B cell (primary cell): ENCODE results near the gene TBX1. TPM values are rescaled to one million over a fixed set of nuclear protein-coding genes. Genes with fewer than 3 reads are reported as not detected.
A peak's percentile ranks its signal among the peaks of the same experiment; 100 is the strongest.

Experiments
- ATAC-seq: fragments of 200-7000 bp; cut with Tn5 transposase; one replicate; pipeline ENCODE4 v1.10.0; 2021; ENCODE audit warnings: low read depth, mild to moderate bottlenecking, moderate number of reproducible peaks, moderate library complexity
- CTCF ChIA-PET: fragments of 350-600 bp; sonication (Branson Sonifier 250); formaldehyde crosslinking; loops from one replicate; lab custom pipeline; 2021; ENCODE audit warnings: antibody characterized with exemption, inconsistent platforms; lab: Charles Lee
- POLR2A ChIA-PET: fragments of 350-600 bp; sonication (Branson Sonifier 250); formaldehyde crosslinking; loops from one replicate; lab custom pipeline; 2021; ENCODE audit warnings: antibody characterized with exemption; lab: Charles Lee
- DNase-seq: peaks from one replicate; pipeline ENCODE4 v3.0.0; 2013
- H2AFZ ChIP-seq: 2 replicates; pipeline ENCODE4 v1.6.1; 2012; ENCODE audit warnings: mild to moderate bottlenecking, low read depth, low read length; ENCODE audit not compliant: insufficient read depth, poor library complexity, severe bottlenecking
- H3K27ac ChIP-seq, 2 donors: 1 replicate in 1 of 2; 2 replicates in 1 of 2; pipeline ENCODE4 v1.5.1; 2012 to 2013; ENCODE audit warnings: low read length in 2 of 2, mild to moderate bottlenecking in 2 of 2, moderate library complexity in 1 of 2
- H3K27me3 ChIP-seq, 4 experiments: fragments of 200-600 bp in 1 of 4; sonication (generic) in 1 of 4; replicated peaks in 1 of 4; 1 replicate in 2 of 4; 2 replicates in 2 of 4; pipeline versions ENCODE4 v1.6.1 to v1.7.0; 2013 to 2016; ENCODE audit warnings: low read length in 3 of 4, mild to moderate bottlenecking in 2 of 4, mixed read lengths in 1 of 4, moderate library complexity in 1 of 4; ENCODE audit not compliant: insufficient read depth in 4 of 4, control insufficient read depth in 3 of 4; ENCODE audit errors: control extremely low read depth in 1 of 4
- H3K36me3 ChIP-seq, 2 experiments: replicated peaks in 1 of 2; 1 replicate in 1 of 2; 2 replicates in 1 of 2; pipeline versions ENCODE4 v1.6.1 to v1.7.1; 2013; ENCODE audit warnings: low read length in 1 of 2; ENCODE audit not compliant: insufficient read depth in 2 of 2, control insufficient read depth in 1 of 2; ENCODE audit errors: control extremely low read depth in 1 of 2, extremely low read depth in 1 of 2
- H3K4me1 ChIP-seq, 2 donors: fragments of 200-600 bp in 1 of 2; sonication (generic) in 1 of 2; 1 replicate in 1 of 2; 2 replicates in 1 of 2; pipeline versions ENCODE4 v1.5.1 to v1.6.1; 2013 to 2017; ENCODE audit warnings: low read length in 2 of 2; ENCODE audit not compliant: control insufficient read depth in 2 of 2, insufficient read depth in 2 of 2
- H3K4me2 ChIP-seq: replicated peaks from 2 replicates; pipeline ENCODE3; 2012; ENCODE audit warnings: mild to moderate bottlenecking, low read depth, low read length; ENCODE audit not compliant: poor library complexity, severe bottlenecking
- H3K4me3 ChIP-seq, 5 experiments: fragments of 200-600 bp in 1 of 5; sonication (generic) in 1 of 5; 1 replicate in 3 of 5; 2 replicates in 2 of 5; pipeline versions ENCODE4 v1.5.1 to v1.7.0; 2011 to 2016; ENCODE audit warnings: low read length in 4 of 5, mild to moderate bottlenecking in 4 of 5, low read depth in 2 of 5, control low read depth in 1 of 5, moderate library complexity in 1 of 5; ENCODE audit not compliant: insufficient read depth in 1 of 5; ENCODE audit errors: control extremely low read depth in 1 of 5, extremely low read depth in 1 of 5
- H3K79me2 ChIP-seq: fragments of 200-600 bp; sonication (generic); one replicate; pipeline ENCODE4 v1.6.0; 2016; ENCODE audit warnings: low read length; ENCODE audit not compliant: control insufficient read depth, insufficient read depth
- H3K9ac ChIP-seq: fragments of 200-600 bp; sonication (generic); 2 replicates; pipeline ENCODE4 v1.6.1; 2017; ENCODE audit warnings: mild to moderate bottlenecking, low read length, moderate library complexity
- H3K9me3 ChIP-seq, 3 donors: one replicate each; pipeline versions ENCODE4 v1.6.1 to v1.7.1; 2013; ENCODE audit warnings: low read length in 2 of 3; ENCODE audit not compliant: control insufficient read depth in 2 of 3, insufficient read depth in 1 of 3; ENCODE audit errors: control extremely low read depth in 1 of 3
- H4K20me1 ChIP-seq: 2 replicates; pipeline ENCODE4 v1.6.0; 2012; ENCODE audit warnings: mild to moderate bottlenecking, low read length; ENCODE audit not compliant: insufficient read depth, control insufficient read depth, poor library complexity, severe bottlenecking
- H3K27ac Mint-ChIP-seq: one replicate; pipeline ENCODE4 v1.8.0; 2021; ENCODE audit warnings: mixed read lengths
- H3K27me3 Mint-ChIP-seq: one replicate; pipeline ENCODE4 v1.8.0; 2021; ENCODE audit warnings: mixed read lengths
- H3K4me1 Mint-ChIP-seq: one replicate; pipeline ENCODE4 v1.8.0; 2021; ENCODE audit warnings: mixed read lengths
- H3K4me3 Mint-ChIP-seq: one replicate; pipeline ENCODE4 v1.8.0; 2021; ENCODE audit warnings: mixed read lengths
- H3K9me3 Mint-ChIP-seq: one replicate; pipeline ENCODE4 v1.8.0; 2022; ENCODE audit warnings: mixed read lengths; ENCODE audit not compliant: insufficient read depth
- EZH2 ChIP-seq: IDR thresholded peaks from 2 replicates; pipeline ENCODE4 v1.6.1; 2012; ENCODE audit warnings: borderline replicate concordance, low read depth, mild to moderate bottlenecking, moderate library complexity, low read length; ENCODE audit not compliant: insufficient read depth, poor library complexity, severe bottlenecking
- WGBS: methylation state at CpG from one replicate; pipeline ENCODE4 v1.1.5; 2013; ENCODE audit warnings: missing lambda C conversion rate; ENCODE audit not compliant: insufficient coverage; 5-methylcytosine and 5-hydroxymethylcytosine counted together
- intact Hi-C: fragments of 100-400 bp; cut with micrococcal nuclease; formaldehyde crosslinking; loops from one replicate; pipeline ENCODE4 v1.10.0; 2022
- polyA plus RNA-seq: library from polyadenylated mRNA; depleted of rRNA; stranded (reverse); fragments of >200 nt; gene quantifications from 2 replicates; pipeline ENCODE4 v1.2.3, GENCODE V29; 2012
- total RNA-seq, 2 donors: library from RNA; stranded (reverse); fragments of 120-200 nt in 1 of 2; gene quantifications; 1 replicate in 1 of 2; 2 replicates in 1 of 2; pipeline versions ENCODE4 v1.2.3 to v1.2.4, GENCODE V29; 2013 to 2022
- TF ChIP-seq, protein P1 (sequence below): fragments of 200-600 bp; IDR thresholded peaks from one replicate; pipeline ENCODE4 v1.8.0; 2022; ENCODE audit warnings: antibody characterized with exemption, mild to moderate bottlenecking

The TBX1 gene
- total and polyA plus RNA-seq, 2 donors (not counting 1 experiment from before 2014, with no cell fraction given): not detected

DNA sequence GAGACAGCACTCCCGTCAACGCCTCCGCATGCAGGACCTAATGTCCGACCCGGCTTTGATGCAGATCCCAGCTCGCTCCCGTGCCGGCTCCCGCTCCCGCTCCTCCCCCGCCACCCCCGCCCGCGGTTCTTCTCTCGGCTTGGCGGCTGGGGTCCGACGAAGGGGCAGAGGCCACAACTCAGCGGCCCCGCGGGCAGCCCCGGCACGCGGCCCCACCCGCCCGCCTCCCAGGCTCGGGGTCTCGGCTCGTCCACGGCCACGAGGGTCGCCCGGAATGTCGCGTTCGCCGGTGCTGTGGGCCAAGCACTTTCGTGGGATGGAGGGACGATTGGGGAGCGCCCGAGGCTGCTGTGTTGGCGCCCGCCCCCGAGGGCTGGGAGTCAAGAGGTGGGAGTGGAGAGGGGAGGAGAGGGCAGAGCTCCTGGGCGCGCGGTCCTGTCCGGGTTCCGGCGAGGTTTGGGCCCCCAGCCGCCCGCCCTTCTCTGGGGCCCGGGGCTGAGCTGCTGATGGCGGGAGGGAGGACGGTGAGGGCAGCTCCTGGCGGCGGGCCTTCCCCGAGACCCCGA lies 5.3 kb upstream of the TBX1 start:
- Histone ChIP-seq H3K4me2 (peak overlapping the region; percentile 78), H3K9me3 (peaks cover 0 to 19% (median 0%) of the 10 kb centered on the region in 3 donors), H3K4me3 (no peak overlapping the region), H3K36me3 (no peaks in the 10 kb centered on the region), H3K4me1 (peaks cover 33 to 46% of the 10 kb centered on the region in 2 donors), H3K79me2 (no peaks in the 10 kb centered on the region), H3K27me3 (peaks cover 0 to 83% (median 40%) of the 10 kb centered on the region in 4 experiments), H2AFZ (no peak overlapping the region), H4K20me1 (no peaks in the 10 kb centered on the region), H3K27ac (no peak overlapping the region), H3K9ac (no peak overlapping the region)
- Mint-ChIP-seq H3K9me3 (no peaks in the 10 kb centered on the region), H3K4me3 (peak overlapping the region; percentile 26), H3K27ac (no peak overlapping the region), H3K4me1 (peaks cover 31% of the 10 kb centered on the region), H3K27me3 (peaks cover 46% of the 10 kb centered on the region)
- intact Hi-C loops: no loop called here
- WGBS: 7% methylated on average over 59 of the region's 59 CpGs
- no peak for ATAC-seq
- POLR2A ChIA-PET: no interaction called here
- no peak for TF ChIP-seq EZH2
- TF ChIP-seq, protein P1, sequence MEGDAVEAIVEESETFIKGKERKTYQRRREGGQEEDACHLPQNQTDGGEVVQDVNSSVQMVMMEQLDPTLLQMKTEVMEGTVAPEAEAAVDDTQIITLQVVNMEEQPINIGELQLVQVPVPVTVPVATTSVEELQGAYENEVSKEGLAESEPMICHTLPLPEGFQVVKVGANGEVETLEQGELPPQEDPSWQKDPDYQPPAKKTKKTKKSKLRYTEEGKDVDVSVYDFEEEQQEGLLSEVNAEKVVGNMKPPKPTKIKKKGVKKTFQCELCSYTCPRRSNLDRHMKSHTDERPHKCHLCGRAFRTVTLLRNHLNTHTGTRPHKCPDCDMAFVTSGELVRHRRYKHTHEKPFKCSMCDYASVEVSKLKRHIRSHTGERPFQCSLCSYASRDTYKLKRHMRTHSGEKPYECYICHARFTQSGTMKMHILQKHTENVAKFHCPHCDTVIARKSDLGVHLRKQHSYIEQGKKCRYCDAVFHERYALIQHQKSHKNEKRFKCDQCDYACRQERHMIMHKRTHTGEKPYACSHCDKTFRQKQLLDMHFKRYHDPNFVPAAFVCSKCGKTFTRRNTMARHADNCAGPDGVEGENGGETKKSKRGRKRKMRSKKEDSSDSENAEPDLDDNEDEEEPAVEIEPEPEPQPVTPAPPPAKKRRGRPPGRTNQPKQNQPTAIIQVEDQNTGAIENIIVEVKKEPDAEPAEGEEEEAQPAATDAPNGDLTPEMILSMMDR: no peak
- DNase-seq: no peak
- CTCF ChIA-PET: no interaction called here

DNA sequence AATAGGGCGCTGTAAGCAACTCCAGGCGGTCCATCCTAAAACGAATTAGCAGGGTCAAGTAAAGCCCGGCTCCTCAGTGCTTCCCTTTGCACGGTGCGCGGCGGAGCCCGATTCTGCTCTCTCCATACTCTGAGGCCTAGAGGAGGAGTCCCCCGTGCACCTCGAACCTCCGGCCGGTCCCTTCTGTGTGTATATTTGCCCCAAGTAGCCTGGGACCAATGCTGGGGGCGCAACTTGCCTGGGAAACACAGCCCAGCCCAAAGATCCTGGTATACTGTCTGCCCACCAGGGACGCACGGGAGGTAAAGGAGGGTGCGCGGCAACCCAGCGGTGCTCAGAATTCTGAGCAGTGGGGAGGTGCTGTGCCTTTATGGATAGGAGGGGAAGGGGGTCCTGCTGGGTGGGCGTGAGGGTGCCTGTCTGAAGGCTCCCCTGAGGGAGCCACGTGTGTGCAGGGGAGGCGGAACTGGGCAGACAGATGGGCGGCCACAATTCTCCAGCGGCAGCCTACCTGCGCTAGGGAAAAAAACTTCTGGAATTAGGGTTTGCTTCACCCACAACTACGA lies 4.8 kb upstream of the TBX1 start:
- intact Hi-C loops: loop anchor here (1.0 kb wide), 2 partner anchors 99 to 154 kb away; no protein-coding TSS in a partner anchor
- DNase-seq: peak; percentile 33
- peak overlapping the region; percentile 80 for H3K4me3 Mint-ChIP-seq
- TF ChIP-seq, protein P1: no peak
- TF ChIP-seq EZH2: no peak
- peaks cover 48% of the 10 kb centered on the region for H3K27me3 Mint-ChIP-seq
- H3K9ac ChIP-seq: peak overlapping the region; percentile 54
- H3K9me3 ChIP-seq: peaks cover 0 to 19% (median 0%) of the 10 kb centered on the region in 3 donors
- H3K4me1 Mint-ChIP-seq: peaks cover 32% of the 10 kb centered on the region
- 6% methylated on average over 26 of the region's 26 CpGs for WGBS
- no peak overlapping the region for H3K27ac Mint-ChIP-seq
- ChIA-PET CTCF (interaction anchor here (0.8 to 2.3 kb wide), 9 partner anchors 15 to 193 kb away, joined by 3 to 20 read pairs (median 4); no protein-coding TSS in a partner anchor), POLR2A (no interaction called here)
- no peaks in the 10 kb centered on the region for H3K9me3 Mint-ChIP-seq
- H3K4me1 ChIP-seq: peaks cover 34 to 46% of the 10 kb centered on the region in 2 donors
- no peak overlapping the region for H3K27ac ChIP-seq
- no peak for ATAC-seq
- no peaks in the 10 kb centered on the region for H4K20me1 ChIP-seq
- H3K4me2 ChIP-seq: peak overlapping the region; percentile 78
- H3K27me3 ChIP-seq: peaks cover 0 to 82% (median 40%) of the 10 kb centered on the region in 4 experiments
- no peaks in the 10 kb centered on the region for H3K36me3 ChIP-seq
- no peak overlapping the region for H3K4me3 ChIP-seq
- H3K79me2 ChIP-seq: no peaks in the 10 kb centered on the region
- H2AFZ ChIP-seq: peak overlapping the region; percentile 43
